ENCODE measurements around the gene DNAJC4. TPM values are rescaled to one million over a fixed set of nuclear protein-coding genes. Genes with fewer than 3 reads are reported as not detected.

The DNAJC4 gene
- total RNA-seq, 4 donors from 2014 or later: 52.6 to 214 (median 76.0) TPM

DNA sequence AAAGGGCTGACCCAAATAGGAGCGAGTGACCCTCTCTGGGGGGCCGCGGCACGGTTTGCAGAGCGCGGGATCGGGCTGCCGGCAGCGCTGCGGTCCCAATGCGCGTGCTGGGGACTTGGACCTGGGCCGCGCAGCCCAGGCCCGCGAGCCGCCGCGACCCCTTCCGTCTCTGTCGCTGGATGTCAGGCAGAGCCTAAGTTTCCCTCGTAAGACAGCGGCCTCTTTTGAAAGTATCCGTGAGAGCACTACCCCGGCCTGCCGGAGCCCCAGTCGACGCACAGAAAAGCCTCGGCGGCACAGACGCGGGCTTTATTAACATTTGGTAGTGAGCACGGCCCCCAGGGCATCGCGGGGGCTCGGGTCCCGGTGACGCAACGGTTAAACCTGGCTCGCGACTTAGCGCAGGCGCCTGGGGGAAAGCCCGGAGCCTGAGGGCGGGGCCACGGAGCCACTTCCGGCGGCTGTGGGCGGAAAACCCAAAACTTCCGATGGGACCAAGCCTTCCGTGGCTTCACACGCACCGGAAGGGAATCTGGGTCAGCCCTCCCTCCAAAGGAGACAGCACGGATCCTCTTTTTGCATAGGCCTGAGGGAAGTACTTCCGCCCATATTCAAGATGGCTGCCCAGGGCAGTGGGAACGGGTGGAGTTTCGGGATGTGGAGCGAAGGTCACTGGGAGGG, 39.3 kb downstream of the DNAJC4 start:
- H3K4me3 ChIP-seq: peak overlapping the region; percentile 51 to 85 (median 66)
- no peaks in the 10 kb centered on the region for H3K27me3 ChIP-seq
- peaks cover 0 to 8% (median 3%) of the 10 kb centered on the region in 4 donors for H3K36me3 ChIP-seq
- TF ChIP-seq, protein P1, sequence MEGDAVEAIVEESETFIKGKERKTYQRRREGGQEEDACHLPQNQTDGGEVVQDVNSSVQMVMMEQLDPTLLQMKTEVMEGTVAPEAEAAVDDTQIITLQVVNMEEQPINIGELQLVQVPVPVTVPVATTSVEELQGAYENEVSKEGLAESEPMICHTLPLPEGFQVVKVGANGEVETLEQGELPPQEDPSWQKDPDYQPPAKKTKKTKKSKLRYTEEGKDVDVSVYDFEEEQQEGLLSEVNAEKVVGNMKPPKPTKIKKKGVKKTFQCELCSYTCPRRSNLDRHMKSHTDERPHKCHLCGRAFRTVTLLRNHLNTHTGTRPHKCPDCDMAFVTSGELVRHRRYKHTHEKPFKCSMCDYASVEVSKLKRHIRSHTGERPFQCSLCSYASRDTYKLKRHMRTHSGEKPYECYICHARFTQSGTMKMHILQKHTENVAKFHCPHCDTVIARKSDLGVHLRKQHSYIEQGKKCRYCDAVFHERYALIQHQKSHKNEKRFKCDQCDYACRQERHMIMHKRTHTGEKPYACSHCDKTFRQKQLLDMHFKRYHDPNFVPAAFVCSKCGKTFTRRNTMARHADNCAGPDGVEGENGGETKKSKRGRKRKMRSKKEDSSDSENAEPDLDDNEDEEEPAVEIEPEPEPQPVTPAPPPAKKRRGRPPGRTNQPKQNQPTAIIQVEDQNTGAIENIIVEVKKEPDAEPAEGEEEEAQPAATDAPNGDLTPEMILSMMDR (IDR thresholded peaks at IDR 0.05): peak in 1 of 5 experiments; percentile 9
- TF ChIP-seq EP300 (IDR thresholded peaks at IDR 0.05; ENCODE audit: low read depth) (no peak), POLR2A (IDR thresholded peaks at IDR 0.05) (peak; percentile 66), POLR2AphosphoS5 (IDR thresholded peaks at IDR 0.05) (peak; percentile 76 to 96 (median 84))
- H3K27ac ChIP-seq: peak overlapping the region; percentile 97 to 99 (median 98)
- in situ Hi-C loops (cut with MboI; ENCODE audit: low pct_ligation_motif_present in 1 of 4, low pct_unique_long_range_greater_than_20kb in 1 of 4, low sequenced_read_pairs in 3 of 4): no loop called here
- peak; percentile 98 for DNase-seq
- no peaks in the 10 kb centered on the region for H3K9me3 ChIP-seq
- H3K4me1 ChIP-seq: peaks cover 10 to 52% (median 40%) of the 10 kb centered on the region in 4 donors
- whole genome bisulfite sequencing, 2 donors (ENCODE audit: low coverage in 1 of 2): 1% methylated on average over 44 of the region's 58 CpGs; no CpG with 5 or more reads in 1 of the 2 donors
- intact Hi-C loops (cut with DNase I; ENCODE audit: low total_unique reads): no loop called here

DNA sequence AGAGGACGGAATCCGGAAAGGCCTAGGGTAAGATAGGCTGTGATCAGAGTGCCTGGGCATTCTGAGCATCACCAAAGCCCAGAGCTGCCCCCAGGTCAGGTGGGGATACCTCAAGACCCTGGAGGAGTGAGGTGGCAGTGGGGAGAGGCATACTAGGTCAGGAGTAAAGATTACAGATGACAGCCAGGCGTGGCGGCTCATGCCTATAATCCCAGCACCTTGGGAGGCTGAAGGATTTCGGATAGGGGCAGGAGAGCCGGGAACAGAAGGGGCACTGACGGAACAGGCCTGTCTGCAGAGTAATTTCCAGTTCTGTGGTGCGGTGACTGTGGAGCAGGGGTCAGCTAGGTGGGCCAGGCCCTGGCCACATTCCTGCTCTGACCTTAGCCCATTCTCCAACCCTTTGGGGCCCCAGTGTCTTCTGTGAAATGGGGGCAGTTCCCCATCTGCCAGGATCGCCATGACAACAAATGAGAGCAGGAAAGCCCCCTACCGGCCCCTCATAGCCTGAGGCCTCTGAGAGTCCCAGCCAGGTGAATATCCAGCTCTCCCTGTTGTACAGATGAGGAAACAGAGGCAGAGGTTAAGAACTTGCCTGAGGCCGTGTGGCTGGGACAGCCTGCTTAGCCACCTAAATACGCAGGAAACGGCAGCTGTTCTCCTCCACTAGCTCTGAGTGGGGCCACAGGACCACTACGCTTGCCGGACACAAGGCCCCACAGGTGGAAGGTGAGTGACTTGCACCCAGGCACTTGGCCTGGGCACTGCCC, 44.9 kb downstream of the DNAJC4 start:
- intact Hi-C loops (cut with DNase I; ENCODE audit: low total_unique reads): no loop called here

DNA sequence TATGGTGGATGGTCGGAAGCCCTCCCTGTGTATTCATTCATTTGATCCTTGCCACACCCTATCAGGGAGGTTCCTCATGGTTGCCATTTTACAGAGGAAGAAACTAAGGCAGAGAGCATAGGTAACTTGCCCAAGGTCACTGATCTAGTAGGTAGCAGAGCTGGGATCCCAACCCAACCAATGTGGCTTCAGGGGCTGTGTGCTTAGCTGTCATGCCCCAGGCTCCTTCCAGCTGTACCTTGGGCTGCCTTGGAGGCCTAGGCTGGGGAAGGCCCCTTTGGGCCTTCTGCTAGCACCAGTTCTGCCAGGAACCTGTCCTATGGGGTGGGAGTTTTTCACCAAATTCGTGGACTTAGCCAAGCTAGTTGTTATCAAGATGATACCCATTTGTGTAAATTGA, 45.5 kb downstream of the DNAJC4 start:
- peak overlapping the region in 2 of 4 donors; percentile 33 to 95 for H3K27ac ChIP-seq
- H3K4me1 ChIP-seq: peaks cover 0 to 49% (median 31%) of the 10 kb centered on the region in 4 donors
- in situ Hi-C loops (cut with MboI; ENCODE audit: low pct_ligation_motif_present in 1 of 4, low pct_unique_long_range_greater_than_20kb in 1 of 4, low sequenced_read_pairs in 3 of 4) (no loop called here), intact Hi-C loops (cut with DNase I; ENCODE audit: low total_unique reads) (no loop called here)
- H3K36me3 ChIP-seq: peaks cover 0 to 13% (median 4%) of the 10 kb centered on the region in 4 donors
- no peak overlapping the region for H3K4me3 ChIP-seq
- H3K9me3 ChIP-seq: no peaks in the 10 kb centered on the region
- DNase-seq: no peak
- 78 to 100% methylated on average over 1 to 2 of the region's 2 CpGs for WGBS, 2 donors (ENCODE audit: low coverage in 1 of 2)
- TF ChIP-seq, protein P1 (IDR thresholded peaks at IDR 0.05): no peak
- TF ChIP-seq POLR2AphosphoS5 (IDR thresholded peaks at IDR 0.05) (no peak), EP300 (IDR thresholded peaks at IDR 0.05; ENCODE audit: low read depth) (no peak), POLR2A (IDR thresholded peaks at IDR 0.05) (no peak)
- H3K27me3 ChIP-seq: no peaks in the 10 kb centered on the region

More for the DNA sequence above, 44.9 kb downstream of the DNAJC4 start:
- TF ChIP-seq, protein P1 (IDR thresholded peaks at IDR 0.05): no peak
- TF ChIP-seq EP300 (IDR thresholded peaks at IDR 0.05; ENCODE audit: low read depth) (no peak), POLR2AphosphoS5 (IDR thresholded peaks at IDR 0.05) (no peak), POLR2A (IDR thresholded peaks at IDR 0.05) (no peak)
- no peaks in the 10 kb centered on the region for H3K27me3 ChIP-seq
- peak overlapping the region in 3 of 4 donors; percentile 24 to 96 (median 95) for H3K27ac ChIP-seq
- in situ Hi-C loops (cut with MboI; ENCODE audit: low pct_ligation_motif_present in 1 of 4, low pct_unique_long_range_greater_than_20kb in 1 of 4, low sequenced_read_pairs in 3 of 4): no loop called here
- DNase-seq: no peak
- H3K4me1 ChIP-seq: peaks cover 0 to 49% (median 31%) of the 10 kb centered on the region in 4 donors
- H3K9me3 ChIP-seq: no peaks in the 10 kb centered on the region
- 93% methylated on average over 15 of the region's 15 CpGs; no CpG with 5 or more reads in 1 of the 2 donors for WGBS, 2 donors (ENCODE audit: low coverage in 1 of 2)
- H3K4me3 ChIP-seq: no peak overlapping the region
- peaks cover 0 to 13% (median 4%) of the 10 kb centered on the region in 4 donors for H3K36me3 ChIP-seq

Data from transverse colon (tissue), 4 donors.